Lung (tissue), 12 donors: ENCODE measurements around the gene ZNF536. TPM values are rescaled to one million over a fixed set of nuclear protein-coding genes. Genes with fewer than 3 reads are reported as not detected.

Experiments
- ATAC-seq: fragments of 200-7000 bp; cut with Tn5 transposase; one replicate; pipeline ENCODE4 v1.9.1; 2020; ENCODE audit warnings: moderate number of reproducible peaks; ENCODE audit not compliant: insufficient read depth, low FRiP score
- DNase-seq, 3 donors: peaks; one replicate each; pipeline ENCODE4 v3.0.0-alpha.2; 2013 to 2017
- H3K27ac ChIP-seq, 2 donors: one replicate each; pipeline ENCODE4 v1.5.1; 2013; ENCODE audit warnings: mild to moderate bottlenecking in 2 of 2, moderate library complexity in 2 of 2, control low read depth in 1 of 2, inconsistent platforms in 1 of 2, low read depth in 1 of 2, low read length in 1 of 2
- H3K27me3 ChIP-seq, 3 donors: one replicate each; pipeline ENCODE4 v1.5.1; 2013; ENCODE audit warnings: low read length in 2 of 3; ENCODE audit not compliant: control insufficient read depth in 3 of 3, insufficient read depth in 3 of 3
- H3K36me3 ChIP-seq, 4 donors: one replicate each; pipeline ENCODE4 v1.5.1; 2013; ENCODE audit warnings: low read length in 4 of 4, mild to moderate bottlenecking in 1 of 4, moderate library complexity in 1 of 4; ENCODE audit not compliant: control insufficient read depth in 4 of 4, insufficient read depth in 4 of 4
- H3K4me1 ChIP-seq, 5 donors: one replicate each; pipeline ENCODE4 v1.5.1; 2013; ENCODE audit warnings: low read length in 5 of 5, mild to moderate bottlenecking in 2 of 5, moderate library complexity in 1 of 5; ENCODE audit not compliant: control insufficient read depth in 5 of 5, insufficient read depth in 5 of 5
- H3K4me3 ChIP-seq: one replicate; pipeline ENCODE4 v1.5.1; 2013; ENCODE audit warnings: mild to moderate bottlenecking, control low read depth, moderate library complexity
- H3K9ac ChIP-seq, 2 donors: one replicate each; pipeline ENCODE4 v1.5.1; 2013; ENCODE audit warnings: low read length in 2 of 2, control low read depth in 1 of 2; ENCODE audit not compliant: insufficient read depth in 1 of 2
- H3K9me3 ChIP-seq, 4 donors: one replicate each; pipeline ENCODE4 v1.5.1; 2013; ENCODE audit warnings: low read length in 3 of 4, mild to moderate bottlenecking in 1 of 4, moderate library complexity in 1 of 4; ENCODE audit not compliant: control insufficient read depth in 4 of 4, insufficient read depth in 3 of 4
- CTCF ChIP-seq: IDR thresholded peaks from 2 replicates; pipeline ENCODE4 v1.5.1; 2012; ENCODE audit warnings: mild to moderate bottlenecking; ENCODE audit errors: control extremely low read depth, extremely low read depth
- WGBS, 2 donors: extraction: QIAGEN DNeasy Blood & Tissue Kit; methylation state at CpG; one replicate each; pipeline ENCODE4 v1.1.7; 2013; 5-methylcytosine and 5-hydroxymethylcytosine counted together
- polyA plus RNA-seq, 2 donors: library from polyadenylated mRNA; stranded (reverse); fragments of 200-250 nt; gene quantifications; one replicate each; pipeline ENCODE4 v1.2.1, GENCODE V29; 2013
- total RNA-seq, 2 donors: library from RNA; depleted of rRNA in 1 of 2; stranded (reverse); fragments of >200 nt in 1 of 2; gene quantifications; one replicate each; pipeline ENCODE4 v1.2.1, GENCODE V29; 2014 to 2021
- donor health status: control.
- donor health status: control.
- donor health status: Bipolar disorder and iron deficiency.
- donor health status: healthy.
- donor health status: DM: yes; HTN: yes; CAD: no.

The ZNF536 gene
- total and polyA plus RNA-seq, 4 donors, result 0.07 to 5.6 (median 0.21) TPM

DNA sequence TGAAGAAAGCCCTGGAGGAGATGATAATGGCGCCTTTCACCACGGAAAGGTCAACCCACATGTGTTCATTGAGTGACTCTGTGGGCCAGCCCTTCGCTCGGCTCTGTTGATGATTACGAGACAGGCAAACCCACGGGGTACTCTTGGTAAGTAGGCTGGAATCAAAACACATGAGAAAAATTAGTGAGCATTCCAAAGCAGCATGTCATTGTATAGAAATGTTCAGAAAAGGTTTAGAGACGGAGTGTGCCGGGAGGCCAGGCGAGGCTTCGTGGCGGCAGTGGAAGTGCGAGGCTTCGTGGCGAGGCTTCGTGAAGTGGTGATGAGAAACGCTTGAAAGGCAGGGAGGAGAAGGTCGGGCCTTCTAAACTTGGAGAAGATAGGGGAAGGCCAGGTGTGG, 144.3 kb downstream of the ZNF536 start:
- no peak for TF ChIP-seq CTCF
- no peaks in the 10 kb centered on the region for H3K27me3 ChIP-seq
- 91 to 95% methylated on average over 17 of the region's 17 CpGs for WGBS, 2 donors
- no peak overlapping the region for H3K9ac ChIP-seq
- H3K9me3 ChIP-seq, result no peaks in the 10 kb centered on the region
- ATAC-seq, result no peak
- DNase-seq, result no peak
- no peaks in the 10 kb centered on the region for H3K36me3 ChIP-seq
- H3K4me1 ChIP-seq, result peaks cover 0 to 7% (median 0%) of the 10 kb centered on the region in 5 donors
- H3K4me3 ChIP-seq, result no peak overlapping the region
- no peak overlapping the region for H3K27ac ChIP-seq

DNA sequence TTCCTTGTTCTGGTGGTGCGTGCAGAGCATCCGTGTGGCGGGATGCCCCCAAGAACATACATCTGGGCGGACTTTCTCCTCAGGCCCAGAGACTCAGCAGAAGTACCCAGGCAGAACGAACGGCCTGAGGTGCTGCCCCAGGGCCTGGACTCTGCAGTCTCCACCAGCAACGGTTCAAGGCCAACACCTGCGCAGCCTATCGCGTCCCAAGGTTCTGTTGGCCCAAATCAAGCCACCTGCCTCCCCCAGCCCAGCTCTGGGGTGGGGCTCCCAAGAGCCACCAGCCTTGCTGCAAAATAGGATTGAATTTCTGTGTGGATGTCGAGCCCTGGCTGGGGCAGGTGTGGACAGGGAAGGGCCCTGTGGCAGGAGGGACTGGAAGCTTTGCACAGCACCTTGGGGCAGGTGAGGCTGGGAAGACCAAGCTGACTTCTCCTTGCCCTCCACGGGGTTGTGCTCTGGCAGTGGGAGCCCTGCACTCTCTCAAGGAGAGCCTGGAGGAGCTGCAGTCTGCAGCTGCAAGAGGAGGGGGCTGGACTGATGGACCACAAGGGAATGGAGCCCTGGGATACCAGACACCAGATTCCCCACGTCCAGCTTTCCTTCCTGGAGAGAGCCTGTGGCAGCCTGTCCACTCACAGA, 146.9 kb downstream of the ZNF536 start:
- peaks cover 0 to 3% (median 0%) of the 10 kb centered on the region in 3 donors for H3K27me3 ChIP-seq
- 81 to 88% methylated on average over 13 of the region's 13 CpGs for WGBS, 2 donors

DNA sequence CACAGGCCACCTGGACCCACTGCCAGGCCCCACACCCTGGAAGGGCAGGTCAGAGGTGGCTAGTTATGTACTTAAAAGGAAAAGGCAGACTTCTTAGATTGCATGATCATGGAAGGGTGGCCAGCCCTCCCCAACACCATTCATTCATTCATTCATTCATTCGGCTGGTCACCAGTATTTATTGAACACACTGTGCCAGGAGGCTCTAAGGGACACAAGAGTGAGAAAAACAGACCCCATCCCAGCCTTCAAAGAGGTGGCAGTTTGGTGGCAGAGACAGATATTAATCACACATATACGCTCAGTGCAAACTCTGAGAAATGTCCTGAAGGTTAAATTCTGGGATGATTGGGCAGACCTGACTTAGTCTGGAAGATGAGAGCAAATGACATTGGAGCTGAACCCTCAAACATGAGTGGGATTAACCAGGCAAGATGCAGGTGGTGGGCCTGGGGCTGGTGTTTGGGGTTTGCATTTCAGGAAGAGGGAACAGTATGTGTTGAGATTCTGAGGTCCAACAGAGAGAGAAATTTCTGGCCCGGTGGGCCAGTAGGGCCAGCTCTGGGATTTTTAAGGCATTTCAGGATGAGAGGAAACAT, 147.5 kb downstream of the ZNF536 start:
- H3K9me3 ChIP-seq, result peaks cover 0 to 2% (median 0%) of the 10 kb centered on the region in 4 donors
- H3K27ac ChIP-seq, result no peak overlapping the region
- DNase-seq, result no peak
- H3K36me3 ChIP-seq, result no peaks in the 10 kb centered on the region
- no peak overlapping the region for H3K4me3 ChIP-seq
- H3K4me1 ChIP-seq, result no peaks in the 10 kb centered on the region
- H3K27me3 ChIP-seq, result peaks cover 0 to 3% (median 0%) of the 10 kb centered on the region in 3 donors
- WGBS, 2 donors, result 87 to 93% methylated on average over 3 of the region's 3 CpGs
- no peak for TF ChIP-seq CTCF
- H3K9ac ChIP-seq, result no peak overlapping the region
- ATAC-seq, result no peak

More for the DNA sequence above, 146.9 kb downstream of the ZNF536 start:
- H3K9me3 ChIP-seq, result peaks cover 0 to 2% (median 0%) of the 10 kb centered on the region in 4 donors
- ATAC-seq, result no peak
- no peak overlapping the region for H3K9ac ChIP-seq
- H3K36me3 ChIP-seq, result no peaks in the 10 kb centered on the region
- no peak overlapping the region for H3K4me3 ChIP-seq
- TF ChIP-seq CTCF, result no peak
- H3K27ac ChIP-seq, result no peak overlapping the region
- no peaks in the 10 kb centered on the region for H3K4me1 ChIP-seq
- no peak for DNase-seq
